ENCODE data around the gene SCAP.
"Not testable (repeated sequence)": the region's sequence is repeated elsewhere in the genome, so short reads cannot be mapped to it uniquely, and the experiment has no call there.

DNA sequence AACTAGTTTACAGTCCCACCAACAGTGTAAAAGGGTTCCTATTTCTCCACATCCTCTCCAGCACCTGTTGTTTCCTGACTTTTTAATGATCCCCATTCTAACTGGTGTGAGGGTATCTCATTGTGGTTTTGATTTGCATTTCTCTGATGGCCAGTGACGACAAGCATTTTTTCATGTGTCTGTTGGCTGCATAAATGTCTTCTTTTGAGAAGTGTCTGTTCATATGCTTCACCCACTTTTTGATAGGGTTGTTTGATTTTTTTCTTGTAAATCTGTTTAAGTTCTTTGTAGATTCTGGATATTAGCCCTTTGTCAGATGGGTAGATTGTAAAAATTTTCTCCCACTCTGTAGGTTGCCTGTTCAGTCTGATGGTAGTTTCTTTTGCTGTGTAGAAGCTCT, 7.4 kb downstream of the SCAP start:
- TF ChIP-seq POLR2A, POLR2AphosphoS5 (IDR thresholded peaks at IDR 0.05): not testable (repeated sequence)
- TF ChIP-seq, protein P1, sequence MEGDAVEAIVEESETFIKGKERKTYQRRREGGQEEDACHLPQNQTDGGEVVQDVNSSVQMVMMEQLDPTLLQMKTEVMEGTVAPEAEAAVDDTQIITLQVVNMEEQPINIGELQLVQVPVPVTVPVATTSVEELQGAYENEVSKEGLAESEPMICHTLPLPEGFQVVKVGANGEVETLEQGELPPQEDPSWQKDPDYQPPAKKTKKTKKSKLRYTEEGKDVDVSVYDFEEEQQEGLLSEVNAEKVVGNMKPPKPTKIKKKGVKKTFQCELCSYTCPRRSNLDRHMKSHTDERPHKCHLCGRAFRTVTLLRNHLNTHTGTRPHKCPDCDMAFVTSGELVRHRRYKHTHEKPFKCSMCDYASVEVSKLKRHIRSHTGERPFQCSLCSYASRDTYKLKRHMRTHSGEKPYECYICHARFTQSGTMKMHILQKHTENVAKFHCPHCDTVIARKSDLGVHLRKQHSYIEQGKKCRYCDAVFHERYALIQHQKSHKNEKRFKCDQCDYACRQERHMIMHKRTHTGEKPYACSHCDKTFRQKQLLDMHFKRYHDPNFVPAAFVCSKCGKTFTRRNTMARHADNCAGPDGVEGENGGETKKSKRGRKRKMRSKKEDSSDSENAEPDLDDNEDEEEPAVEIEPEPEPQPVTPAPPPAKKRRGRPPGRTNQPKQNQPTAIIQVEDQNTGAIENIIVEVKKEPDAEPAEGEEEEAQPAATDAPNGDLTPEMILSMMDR (IDR thresholded peaks at IDR 0.05 in 8 of 11, conservative IDR thresholded peaks at IDR 0.05 in 3 of 11) = not testable (repeated sequence)

Data from spleen (tissue), 7 donors.